CD4-positive, alpha-beta T cell treated with Interferon alpha-2 for 1 hour (primary cell): Measurements from ENCODE around the gene AMBRA1.
"Not testable (repeated sequence)": the region's sequence is repeated elsewhere in the genome, so short reads cannot be mapped to it uniquely, and the experiment has no call there.

Source experiments
- DNase-seq, 2 donors: peaks; one replicate each; pipeline ENCODE4 v3.0.0-alpha.2; 2020 to 2022

The AMBRA1 gene

DNA sequence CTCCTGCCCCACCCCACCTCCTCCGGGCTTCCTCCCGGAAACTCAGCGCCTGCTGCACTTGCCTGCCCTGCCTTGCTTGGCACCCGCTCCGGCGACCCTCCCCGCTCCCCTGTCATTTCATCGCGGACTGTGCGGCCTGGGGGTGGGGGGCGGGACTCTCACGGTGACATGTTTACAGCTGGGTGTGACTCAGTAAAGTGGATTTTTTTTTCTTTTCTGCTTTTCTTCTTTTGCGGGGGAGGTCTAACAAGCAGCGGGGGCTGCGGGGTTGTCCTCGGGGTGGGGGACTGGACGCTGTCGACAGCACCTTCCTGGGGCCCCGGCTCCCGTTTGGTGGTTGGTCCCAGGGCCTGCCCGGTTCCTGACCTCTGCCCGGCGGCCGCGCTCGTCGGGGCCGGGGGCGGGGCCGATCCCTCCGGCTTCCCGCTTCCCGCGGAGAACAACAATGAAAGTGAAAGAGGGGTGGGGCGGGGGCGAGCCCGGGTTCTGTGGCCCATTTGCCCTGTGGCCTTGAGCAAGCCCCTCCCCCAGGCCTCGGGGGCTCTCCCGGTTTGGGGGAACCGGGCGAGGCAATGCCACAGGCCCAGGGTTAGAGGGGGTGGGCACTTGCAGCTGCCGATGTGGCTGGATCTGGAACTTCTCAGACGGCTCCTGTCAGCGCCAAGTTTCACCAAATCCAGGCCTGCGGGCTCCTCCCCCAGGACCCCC is 213.3 kb downstream of the AMBRA1 start:
- DNase-seq: peak; percentile 43 to 71

DNA sequence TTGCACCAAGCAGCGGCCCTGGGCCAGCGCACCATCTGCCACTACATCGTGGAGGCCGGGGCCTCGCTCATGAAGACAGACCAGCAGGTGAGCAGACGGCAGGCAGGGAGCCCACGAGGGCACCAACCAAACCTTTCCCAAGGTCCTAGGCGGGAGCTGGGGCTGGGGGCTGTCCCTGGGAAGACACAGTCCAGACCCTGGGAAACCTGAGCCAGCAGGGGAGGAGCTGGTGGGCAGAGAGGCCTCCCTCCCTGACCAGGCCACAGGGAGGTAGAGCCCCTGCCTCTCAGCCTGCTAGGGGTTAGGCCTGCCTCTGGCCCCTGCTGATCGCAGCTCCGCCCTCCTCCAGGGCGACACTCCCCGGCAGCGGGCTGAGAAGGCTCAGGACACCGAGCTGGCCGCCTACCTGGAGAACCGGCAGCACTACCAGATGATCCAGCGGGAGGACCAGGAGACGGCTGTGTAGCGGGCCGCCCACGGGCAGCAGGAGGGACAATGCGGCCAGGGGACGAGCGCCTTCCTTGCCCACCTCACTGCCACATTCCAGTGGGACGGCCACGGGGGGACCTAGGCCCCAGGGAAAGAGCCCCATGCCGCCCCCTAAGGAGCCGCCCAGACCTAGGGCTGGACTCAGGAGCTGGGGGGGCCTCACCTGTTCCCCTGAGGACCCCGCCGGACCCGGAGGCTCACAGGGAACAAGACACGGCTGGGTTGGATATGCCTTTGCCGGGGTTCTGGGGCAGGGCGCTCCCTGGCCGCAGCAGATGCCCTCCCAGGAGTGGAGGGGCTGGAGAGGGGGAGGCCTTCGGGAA is 214.1 kb downstream of the AMBRA1 start:
- DNase-seq: not testable (repeated sequence)

DNA sequence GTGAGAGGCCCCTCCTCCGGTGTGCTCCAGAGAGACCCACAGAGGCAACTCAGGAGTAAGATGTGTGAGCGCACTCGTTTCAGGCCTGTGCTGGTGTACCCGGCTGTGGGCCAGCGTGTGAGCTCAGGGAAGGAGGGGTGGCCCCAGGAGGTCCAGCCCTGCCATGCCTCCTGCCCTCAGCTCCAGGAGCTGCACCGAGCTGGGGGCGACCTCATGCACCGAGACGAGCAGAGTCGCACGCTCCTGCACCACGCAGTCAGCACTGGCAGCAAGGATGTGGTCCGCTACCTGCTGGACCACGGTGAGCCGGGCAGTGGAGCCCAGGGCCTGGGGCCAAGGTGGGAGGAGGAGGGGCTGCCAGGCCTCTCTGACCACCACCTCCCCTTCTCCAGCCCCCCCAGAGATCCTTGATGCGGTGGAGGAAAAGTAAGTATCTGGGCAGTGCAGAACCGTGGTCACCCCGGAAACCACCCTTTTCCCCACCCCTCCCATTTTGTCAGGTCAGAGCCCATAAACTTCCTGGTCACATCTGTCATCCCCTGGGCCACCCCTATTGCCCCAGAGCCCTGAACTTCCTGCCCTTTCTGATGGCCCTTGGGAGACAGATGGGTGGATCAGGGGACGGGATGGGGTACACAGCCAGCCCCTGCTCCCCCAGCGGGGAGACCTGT is 214.9 kb downstream of the AMBRA1 start:
- no peak for DNase-seq

DNA sequence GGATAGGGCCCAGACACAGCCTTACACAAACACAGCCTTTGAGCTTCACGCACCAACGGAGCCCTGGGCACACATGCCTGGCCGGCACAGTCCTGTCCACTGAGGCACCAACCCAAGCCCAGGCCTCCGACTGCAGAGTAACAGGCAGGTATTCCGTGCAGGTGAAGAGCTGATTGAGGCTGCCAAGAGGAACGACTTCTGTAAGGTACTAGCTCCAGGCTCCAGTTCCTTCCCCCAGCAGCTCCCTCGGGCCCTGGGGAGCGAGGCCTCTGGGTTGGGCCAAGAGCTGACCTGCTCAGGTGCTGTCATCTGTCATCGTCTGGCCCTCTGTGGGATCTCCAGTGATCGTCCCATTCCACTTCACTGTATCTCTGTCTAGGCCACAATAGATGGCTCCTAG is 215.5 kb downstream of the AMBRA1 start:
- no peak for DNase-seq

DNA sequence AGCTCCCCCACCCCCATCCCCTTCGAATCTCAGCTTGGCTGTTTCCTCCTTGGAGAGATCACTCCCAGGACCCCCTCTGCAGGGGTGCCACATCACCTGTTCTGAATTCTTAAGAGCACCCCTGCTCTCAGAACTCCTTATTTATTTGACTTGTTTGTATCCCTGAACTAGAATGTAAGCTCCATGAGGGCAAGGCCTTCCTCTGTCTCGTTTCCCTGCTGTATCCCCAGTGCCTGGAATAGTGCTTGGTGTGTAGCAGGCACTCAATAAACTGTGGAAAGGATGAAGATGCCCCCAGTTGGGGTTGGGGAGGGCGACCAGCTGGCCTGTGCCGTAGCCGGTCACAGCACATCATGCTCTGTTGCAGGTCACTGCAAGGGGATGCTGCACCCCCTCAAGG is 216.0 kb downstream of the AMBRA1 start:
- no peak for DNase-seq

DNA sequence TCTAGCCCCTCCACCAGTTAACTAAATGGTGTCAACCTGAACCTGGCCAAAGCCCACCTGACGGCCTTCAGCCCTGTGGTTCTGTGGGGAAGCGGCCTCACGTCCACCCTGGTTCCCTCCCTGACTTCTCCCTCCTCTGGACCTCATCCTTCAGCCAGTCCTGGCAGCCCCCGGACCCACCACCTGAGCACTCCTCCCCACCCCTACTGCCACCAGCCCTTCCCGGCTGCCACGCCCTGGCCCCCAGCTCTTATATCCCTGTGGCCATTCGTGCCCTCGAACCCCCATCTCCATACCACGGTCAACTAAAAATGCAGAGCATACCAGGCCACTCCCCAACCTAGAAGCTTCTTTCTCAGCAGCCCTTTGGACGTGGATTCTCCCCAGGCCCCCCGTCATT is 216.5 kb downstream of the AMBRA1 start:
- no peak for DNase-seq

DNA sequence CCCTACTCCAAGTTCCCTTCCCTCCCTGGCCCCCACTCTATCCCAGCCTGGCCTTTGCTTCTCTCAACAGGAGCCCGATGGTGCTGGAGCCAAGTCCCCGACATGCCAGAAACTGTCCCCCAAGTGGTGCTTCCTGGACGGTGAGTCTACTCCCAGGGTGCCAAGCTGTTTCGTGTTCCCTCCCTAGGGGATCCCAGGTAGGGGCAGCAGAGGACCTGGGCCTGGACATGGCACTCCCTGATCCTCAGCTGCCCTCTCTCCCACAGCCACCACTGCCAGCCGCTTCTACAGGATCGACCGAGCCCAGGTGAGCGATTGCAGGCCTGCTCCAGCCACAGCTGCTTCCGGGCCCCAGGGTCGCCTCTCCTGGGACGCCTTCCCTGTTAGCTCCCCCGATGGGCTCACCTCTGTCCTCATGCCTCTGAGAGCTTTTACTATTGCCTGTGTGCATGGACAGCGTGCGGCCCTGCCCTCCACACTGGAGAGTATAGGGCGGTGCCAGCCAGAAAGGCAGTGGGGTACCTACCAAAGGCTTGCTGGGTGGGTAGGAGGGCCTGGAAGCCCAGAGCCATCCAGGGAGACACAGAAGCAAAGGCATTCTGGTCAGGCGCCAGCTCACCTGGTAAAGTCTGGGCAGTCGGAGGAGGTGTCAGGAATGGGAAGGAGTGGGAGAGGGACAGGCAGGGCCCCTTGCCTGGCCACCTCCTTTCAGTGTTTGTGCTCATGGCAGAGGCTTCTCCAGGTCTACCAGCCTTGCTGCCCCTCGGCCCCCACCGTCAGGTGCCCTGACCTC is 217.4 kb downstream of the AMBRA1 start:
- DNase-seq: no peak

DNA sequence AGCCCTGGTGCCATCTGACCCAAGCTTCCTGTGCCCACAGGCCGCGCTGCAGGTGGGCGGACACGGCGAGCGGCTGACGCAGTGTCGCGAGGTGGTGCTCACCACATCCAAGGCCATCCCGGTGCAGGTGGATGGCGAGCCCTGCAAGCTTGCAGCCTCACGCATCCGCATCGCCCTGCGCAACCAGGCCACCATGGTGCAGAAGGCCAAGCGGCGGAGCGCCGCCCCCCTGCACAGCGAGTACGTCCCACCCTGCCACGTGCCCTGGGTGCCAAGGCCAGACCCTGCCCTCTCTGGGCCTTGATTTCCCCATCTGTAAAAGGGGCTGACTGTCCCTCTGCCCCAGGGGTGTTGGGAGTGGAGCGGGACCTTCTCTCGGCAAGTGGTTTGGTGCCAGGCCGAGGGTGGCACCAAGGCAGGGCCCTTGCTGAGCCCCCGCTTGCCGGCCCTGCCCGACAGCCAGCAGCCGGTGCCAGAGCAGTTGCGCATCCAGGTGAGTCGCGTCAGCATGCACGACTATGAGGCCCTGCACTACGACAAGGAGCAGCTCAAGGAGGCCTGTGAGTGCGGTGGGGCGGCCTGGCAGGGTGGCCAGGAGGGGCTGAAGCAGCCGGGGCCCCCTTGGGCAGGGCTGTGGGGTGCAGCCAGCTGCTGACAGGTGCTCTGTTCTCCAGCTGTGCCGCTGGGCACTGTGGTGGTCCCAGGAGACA is 218.3 kb downstream of the AMBRA1 start:
- no peak for DNase-seq

DNA sequence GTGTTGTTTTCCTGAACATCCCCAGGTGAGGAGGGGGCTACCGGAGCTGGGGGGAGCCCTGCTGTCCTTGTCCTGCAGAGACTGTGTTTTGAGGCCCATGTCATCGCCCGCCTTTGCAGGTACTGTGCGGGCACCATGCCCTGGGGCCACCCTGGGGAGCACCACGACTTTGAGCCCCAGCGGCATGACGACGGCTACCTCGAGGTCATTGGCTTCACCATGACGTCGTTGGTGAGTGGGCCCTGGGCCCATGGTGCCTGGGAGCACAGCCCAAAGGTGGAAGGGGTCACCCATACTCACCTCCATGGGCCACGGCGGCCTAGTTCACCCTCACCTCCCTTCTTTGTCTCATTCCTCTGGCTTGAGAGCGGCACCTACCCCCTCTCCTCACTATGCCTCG is 219.0 kb downstream of the AMBRA1 start:
- DNase-seq: no peak

DNA sequence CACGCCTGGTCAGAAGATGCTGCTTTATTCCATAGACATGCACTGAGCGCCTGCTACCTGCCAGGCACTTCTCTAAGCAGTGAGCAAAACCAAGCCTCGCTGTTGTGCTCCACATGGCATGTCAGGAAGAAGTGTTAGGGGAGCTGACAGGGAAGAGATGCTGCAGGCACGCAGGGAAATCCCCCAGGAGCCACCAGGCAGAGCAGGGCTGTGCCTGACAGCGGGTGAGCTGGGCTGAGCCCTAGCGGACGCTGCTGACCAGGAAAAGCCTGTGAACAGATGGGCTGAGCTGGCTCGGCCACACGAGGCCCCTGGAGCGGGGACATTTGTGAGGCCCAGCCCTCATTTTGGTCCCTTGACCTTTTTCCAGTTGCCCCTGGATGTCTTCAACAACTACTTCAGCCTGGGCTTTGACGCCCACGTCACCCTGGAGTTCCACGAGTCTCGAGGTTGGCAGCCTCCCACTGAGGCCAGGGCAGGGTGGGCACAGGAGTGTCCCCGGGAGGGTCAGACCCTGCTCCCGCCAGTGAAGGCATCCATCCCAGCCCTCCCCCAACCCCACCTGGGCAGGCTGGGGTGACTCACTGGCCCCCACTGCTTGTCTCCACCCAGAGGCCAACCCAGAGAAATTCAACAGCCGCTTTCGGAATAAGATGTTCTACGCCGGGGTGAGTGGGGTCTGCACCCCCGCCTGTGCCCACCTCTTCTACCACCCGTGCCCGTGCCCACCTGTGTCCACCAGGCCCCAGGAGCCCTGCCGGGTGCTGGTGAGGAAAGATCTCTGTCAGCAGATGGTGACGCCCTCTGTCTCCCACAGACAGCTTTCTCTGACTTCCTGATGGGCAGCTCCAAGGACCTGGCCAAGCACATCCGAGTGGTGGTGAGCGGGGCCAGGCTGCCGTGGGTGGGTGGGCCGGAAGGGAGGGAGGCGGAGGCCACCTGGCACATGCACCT is 219.8 kb downstream of the AMBRA1 start:
- DNase-seq: no peak

DNA sequence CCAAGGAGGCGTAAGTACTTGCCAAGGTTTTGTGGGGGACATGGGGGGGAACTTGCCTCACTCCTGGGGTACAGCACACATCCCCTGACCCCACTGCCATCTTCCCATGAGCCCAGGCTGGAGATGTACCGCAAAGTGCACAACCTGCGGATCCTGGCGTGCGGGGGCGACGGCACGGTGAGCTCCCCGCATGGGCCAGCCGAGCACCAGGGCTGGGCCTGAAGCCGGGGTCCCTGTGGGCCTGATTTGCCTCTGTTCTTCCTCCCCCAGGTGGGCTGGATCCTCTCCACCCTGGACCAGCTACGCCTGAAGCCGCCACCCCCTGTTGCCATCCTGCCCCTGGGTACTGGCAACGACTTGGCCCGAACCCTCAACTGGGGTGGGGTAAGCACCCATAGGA is 221.3 kb downstream of the AMBRA1 start:
- not testable (repeated sequence) for DNase-seq

DNA sequence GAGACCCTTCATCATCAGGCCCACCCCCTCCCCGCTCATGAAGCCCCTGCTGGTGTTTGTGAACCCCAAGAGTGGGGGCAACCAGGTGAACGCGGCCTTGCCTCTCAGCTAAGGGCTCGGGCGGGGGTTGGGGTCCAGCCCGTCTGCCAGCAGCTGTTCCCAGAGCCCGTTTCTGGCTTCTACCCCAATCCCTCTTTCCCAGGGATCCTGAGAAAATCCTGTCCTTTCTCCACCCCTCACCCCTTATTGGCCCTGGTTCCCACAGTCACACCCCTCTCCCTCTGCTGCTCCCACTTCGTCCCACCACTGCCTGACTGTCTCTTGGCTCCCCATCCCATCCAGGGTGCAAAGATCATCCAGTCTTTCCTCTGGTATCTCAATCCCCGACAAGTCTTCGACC is 221.7 kb downstream of the AMBRA1 start:
- DNase-seq: no peak

DNA sequence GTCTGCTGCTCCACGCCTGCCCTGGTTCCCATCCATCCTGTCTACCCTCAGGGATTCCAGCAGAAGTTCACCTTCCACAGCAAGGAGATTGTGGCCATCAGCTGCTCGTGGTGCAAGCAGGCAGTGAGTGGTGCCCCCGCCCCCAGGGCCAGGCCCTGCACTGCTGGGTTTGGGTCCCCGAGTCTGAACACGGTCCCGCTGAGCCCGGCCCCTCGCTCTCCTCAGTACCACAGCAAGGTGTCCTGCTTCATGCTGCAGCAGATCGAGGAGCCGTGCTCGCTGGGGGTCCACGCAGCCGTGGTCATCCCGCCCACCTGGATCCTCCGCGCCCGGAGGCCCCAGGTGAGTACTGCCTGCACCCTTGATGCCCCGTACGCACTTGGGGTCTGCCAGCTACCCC is 222.6 kb downstream of the AMBRA1 start:
- not testable (repeated sequence) for DNase-seq

DNA sequence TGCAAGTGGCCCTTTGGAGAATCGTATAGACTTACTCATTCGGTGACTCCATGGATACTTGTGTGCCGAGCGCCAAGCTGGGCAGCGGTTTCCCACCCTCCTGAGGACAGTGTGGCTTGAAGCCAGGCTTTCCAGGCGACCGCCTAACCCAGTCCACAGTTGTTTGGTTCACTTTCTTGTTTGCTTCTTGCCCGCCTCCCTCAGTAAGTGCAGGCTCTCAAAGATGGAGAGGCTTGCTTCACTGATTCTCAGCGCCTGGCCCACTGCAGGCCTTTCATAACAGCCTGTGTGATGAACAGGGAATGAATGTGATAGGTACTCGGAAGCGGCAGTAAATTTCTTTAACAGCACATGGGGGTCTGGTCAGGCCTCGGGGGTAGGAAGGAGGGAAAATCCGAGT is 223.6 kb downstream of the AMBRA1 start:
- DNase-seq: no peak

DNA sequence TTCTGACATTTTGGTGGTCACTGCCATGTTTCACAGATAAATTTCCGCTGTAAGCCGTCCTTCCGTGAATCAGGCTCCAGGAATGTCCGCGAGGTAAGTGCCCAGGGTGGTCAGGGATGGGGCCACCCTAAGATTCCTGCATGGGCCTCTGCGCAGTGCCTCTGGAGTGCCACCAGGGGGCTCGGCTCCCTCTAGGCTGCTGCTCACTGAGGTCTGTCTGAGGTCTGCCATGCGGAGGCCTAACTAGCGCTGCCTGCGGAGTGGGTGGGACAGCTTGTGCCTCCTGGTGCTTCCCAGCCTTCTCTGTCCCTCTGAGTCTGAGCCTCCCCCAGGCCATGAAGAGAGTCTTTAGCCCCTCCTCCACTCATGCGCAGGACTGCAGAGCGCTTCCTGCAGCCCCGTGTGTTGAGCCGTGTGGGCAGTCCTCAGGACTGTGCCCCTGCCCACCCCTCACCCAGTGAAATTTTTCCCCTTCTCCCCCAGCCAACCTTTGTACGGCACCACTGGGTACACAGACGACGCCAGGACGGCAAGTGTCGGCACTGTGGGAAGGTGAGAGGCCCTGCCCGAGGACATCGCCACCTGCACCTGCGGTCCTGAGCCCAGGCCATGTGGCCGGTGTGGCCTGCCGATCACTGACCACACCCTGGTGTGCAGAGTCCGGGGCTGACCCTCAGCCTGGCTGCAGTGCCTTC is 224.2 kb downstream of the AMBRA1 start:
- peak; percentile 37 to 59 for DNase-seq

DNA sequence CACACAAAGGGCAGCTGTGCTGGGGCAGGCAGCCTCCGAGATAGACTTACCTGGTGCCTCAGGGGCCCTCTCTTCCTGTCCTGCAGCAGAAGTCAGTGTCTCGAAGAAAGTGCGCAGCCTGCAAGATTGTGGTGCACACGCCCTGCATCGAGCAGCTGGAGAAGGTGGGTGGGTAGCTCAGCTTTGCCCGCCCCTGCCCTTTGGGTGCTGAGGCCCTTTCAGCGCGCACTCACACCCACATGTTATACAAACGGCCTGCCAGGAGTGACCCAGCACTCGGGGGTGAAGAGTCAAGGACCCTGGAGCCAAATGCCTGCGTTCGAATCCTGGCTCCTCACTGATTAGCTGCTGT is 225.9 kb downstream of the AMBRA1 start:
- DNase-seq: no peak

DNA sequence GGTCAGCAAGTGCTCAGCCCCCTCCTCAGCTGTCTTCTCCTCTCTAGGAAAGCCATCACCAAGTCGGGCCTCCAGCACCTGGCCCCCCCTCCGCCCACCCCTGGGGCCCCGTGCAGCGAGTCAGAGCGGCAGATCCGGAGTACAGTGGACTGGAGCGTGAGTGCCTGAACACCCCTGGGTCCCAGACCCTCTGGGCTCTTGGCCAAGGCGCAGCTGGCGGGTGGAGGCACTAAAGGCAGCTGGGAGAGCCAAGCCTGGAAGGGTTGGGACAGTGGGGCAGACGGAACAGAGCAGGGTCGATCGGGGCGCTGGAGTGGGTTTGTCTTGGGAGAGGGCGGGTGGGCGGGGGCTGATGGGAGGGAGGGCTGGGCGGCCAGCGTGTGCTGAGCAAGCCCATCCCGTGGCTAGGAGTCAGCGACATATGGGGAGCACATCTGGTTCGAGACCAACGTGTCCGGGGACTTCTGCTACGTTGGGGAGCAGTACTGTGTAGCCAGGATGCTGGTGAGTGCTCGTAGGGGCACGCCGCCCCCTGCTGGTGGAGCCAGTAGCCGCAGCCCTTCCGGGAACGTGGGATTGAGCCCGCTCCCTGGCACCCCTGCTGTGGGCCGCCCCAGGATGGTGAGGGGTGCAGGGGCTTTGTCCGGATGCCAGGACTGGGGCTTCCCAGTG is 226.4 kb downstream of the AMBRA1 start:
- DNase-seq: peak; percentile 67 to 81

DNA sequence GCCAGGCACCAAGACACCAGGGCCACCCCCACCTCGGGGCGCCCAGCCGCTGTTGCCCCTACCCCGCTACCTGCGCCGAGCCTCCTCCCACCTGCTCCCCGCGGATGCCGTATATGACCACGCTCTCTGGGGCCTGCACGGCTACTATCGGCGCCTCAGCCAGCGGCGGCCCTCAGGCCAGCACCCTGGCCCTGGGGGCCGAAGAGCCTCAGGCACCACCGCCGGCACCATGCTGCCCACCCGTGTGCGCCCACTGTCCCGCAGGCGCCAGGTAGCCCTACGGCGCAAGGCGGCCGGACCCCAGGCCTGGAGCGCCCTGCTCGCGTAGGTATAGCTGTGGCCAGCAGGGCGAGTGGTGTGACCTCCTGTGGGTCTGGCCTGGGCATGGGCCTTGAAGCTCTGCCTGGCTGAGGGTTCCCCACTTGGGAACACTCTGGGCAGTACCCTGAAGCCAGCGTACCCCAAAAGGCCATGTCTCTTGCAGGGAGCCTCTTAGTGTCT is 227.1 kb downstream of the AMBRA1 start:
- DNase-seq: no peak

DNA sequence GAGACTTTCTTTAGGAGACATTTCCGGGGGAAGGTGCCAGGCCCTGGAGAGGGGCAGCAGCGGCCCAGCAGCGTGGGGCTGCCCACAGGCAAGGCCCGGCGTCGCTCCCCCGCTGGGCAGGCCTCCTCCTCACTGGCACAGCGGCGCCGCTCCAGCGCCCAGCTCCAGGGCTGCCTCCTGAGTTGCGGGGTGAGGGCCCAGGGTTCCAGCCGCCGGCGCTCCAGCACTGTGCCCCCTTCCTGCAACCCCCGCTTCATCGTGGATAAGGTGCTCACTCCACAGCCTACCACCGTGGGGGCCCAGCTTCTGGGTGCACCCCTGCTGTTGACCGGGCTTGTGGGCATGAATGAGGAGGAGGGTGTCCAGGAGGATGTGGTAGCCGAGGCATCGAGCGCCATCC is 227.6 kb downstream of the AMBRA1 start:
- DNase-seq: no peak

DNA sequence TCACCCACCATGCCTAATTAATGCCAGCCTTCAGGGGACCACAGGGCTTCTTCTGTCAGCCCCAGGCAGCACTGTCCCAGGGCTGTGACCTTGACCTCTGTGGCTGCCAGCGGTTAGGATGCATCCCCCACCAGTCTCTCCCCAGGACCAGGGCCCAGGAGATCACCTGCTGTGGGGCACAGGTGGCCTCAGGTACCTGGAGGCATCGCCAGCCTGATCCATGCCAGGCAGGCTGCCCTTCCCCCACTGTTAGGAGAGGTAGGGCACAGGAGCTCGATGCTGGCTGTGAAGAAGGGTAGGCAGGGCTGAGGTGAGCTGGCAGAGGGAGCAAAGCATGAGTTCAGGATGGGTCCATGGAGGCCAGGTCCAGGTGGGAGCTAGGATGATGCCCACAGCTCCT is 229.0 kb downstream of the AMBRA1 start:
- DNase-seq: no peak
